OCI-LY3 (cell line): ENCODE results near the gene IDS.

Experiments
- H2AFZ ChIP-seq: fragments of 200-600, 300-600 bp; shearing (Covaris generic); 2 replicates; pipeline ENCODE4 v1.6.0; 2014; ENCODE audit warnings: antibody characterized with exemption, low read depth, low read length
- H3K27ac ChIP-seq: fragments of 200-600, 300-600 bp; sonication (generic); 2 replicates; pipeline ENCODE4 v1.5.1; 2014; ENCODE audit warnings: mild to moderate bottlenecking, low read length, moderate library complexity, mixed read lengths
- H3K27me3 ChIP-seq: fragments of 200-600, 300-600 bp; sonication (generic); 2 replicates; pipeline ENCODE4 v1.6.1; 2014; ENCODE audit warnings: low read depth, low read length, mixed read lengths
- H3K36me3 ChIP-seq: fragments of 200-600, 300-600 bp; sonication (generic); replicated peaks from 2 replicates; pipeline ENCODE3; 2014; ENCODE audit warnings: low read depth, low read length, mixed read lengths
- H3K4me1 ChIP-seq: fragments of 300-600, 200-600 bp; sonication (generic); 2 replicates; pipeline ENCODE4 v1.6.1; 2014; ENCODE audit warnings: low read length, mixed read lengths
- H3K4me2 ChIP-seq: fragments of 200-600, 300-600 bp; sonication (generic); 2 replicates; pipeline ENCODE4 v1.6.1; 2014; ENCODE audit warnings: low read length, mixed read lengths
- H3K4me3 ChIP-seq: fragments of 300-600, 200-600 bp; sonication (generic); 2 replicates; pipeline ENCODE4 v1.5.1; 2014; ENCODE audit warnings: antibody characterized with exemption, mild to moderate bottlenecking, low read length, moderate library complexity
- H3K79me2 ChIP-seq: fragments of 300-600, 200-600 bp; shearing (Covaris generic); 2 replicates; pipeline ENCODE4 v1.6.1; 2014; ENCODE audit warnings: mild to moderate bottlenecking, low read length, mixed read lengths
- H3K9ac ChIP-seq: fragments of 300-600, 200-600 bp; shearing (Covaris generic); 2 replicates; pipeline ENCODE4 v1.6.0; 2014; ENCODE audit warnings: mild to moderate bottlenecking, low read length, moderate library complexity
- H3K9me3 ChIP-seq: fragments of 200-600, 300-600 bp; shearing (Covaris generic); 2 replicates; pipeline ENCODE4 v1.6.1; 2014; ENCODE audit warnings: low read length, mixed read lengths; ENCODE audit not compliant: insufficient read depth
- H4K20me1 ChIP-seq: fragments of 200-600, 300-600 bp; sonication (generic); 2 replicates; pipeline ENCODE4 v1.6.1; 2016; ENCODE audit warnings: low read length, mixed read lengths; ENCODE audit not compliant: insufficient read depth
- CTCF ChIP-seq: fragments of 200-600, 300-600 bp; sonication (generic); IDR thresholded peaks from 2 replicates; pipeline ENCODE4 v1.5.1; 2014; ENCODE audit warnings: antibody characterized with exemption, low read length, low read depth
- EZH2phosphoT487 ChIP-seq: fragments of 200-600 bp; shearing (Covaris generic); IDR thresholded peaks from 2 replicates; pipeline ENCODE4 v1.6.1; 2018; ENCODE audit warnings: antibody characterized with exemption, mixed run types, low read depth

The IDS gene

GRCh38 chrX:149495573-149496071 is 9.5 kb downstream of the IDS start:
- Histone ChIP-seq H4K20me1 (peaks cover 36% of the 10 kb centered on the region), H3K4me2 (no peak overlapping the region), H3K9me3 (no peaks in the 10 kb centered on the region), H3K9ac (no peak overlapping the region), H2AFZ (no peak overlapping the region), H3K27me3 (no peaks in the 10 kb centered on the region), H3K27ac (no peak overlapping the region), H3K79me2 (peaks cover 6% of the 10 kb centered on the region; the same call in 1 of the 2 replicates), H3K4me1 (peaks cover 10% of the 10 kb centered on the region), H3K4me3 (no peak overlapping the region), H3K36me3 (peaks cover 74% of the 10 kb centered on the region)
- no peak for TF ChIP-seq EZH2phosphoT487

- H3K36me3 ChIP-seq: peaks cover 76% of the 10 kb centered on the region
Observed at GRCh38 chrX:149494844-149495565, 10.1 kb downstream of the IDS start.

GRCh38 chrX:149493567-149494562 is 11.2 kb downstream of the IDS start:
- H3K4me1 ChIP-seq: no peaks in the 10 kb centered on the region
- TF ChIP-seq CTCF (no peak), EZH2phosphoT487 (no peak)

More at GRCh38 chrX:149494844-149495565, 10.1 kb downstream of the IDS start:
- no peak overlapping the region for H3K4me3 ChIP-seq
- H3K4me2 ChIP-seq: no peak overlapping the region
- H4K20me1 ChIP-seq: peaks cover 30% of the 10 kb centered on the region
- H3K4me1 ChIP-seq: peaks cover 4% of the 10 kb centered on the region
- H2AFZ ChIP-seq: no peak overlapping the region
- H3K27me3 ChIP-seq: no peaks in the 10 kb centered on the region
- H3K9ac ChIP-seq: no peak overlapping the region
- no peaks in the 10 kb centered on the region for H3K9me3 ChIP-seq
- TF ChIP-seq CTCF (no peak), EZH2phosphoT487 (no peak)
- no peak overlapping the region for H3K27ac ChIP-seq
- peaks cover 4% of the 10 kb centered on the region; the same call in 1 of the 2 replicates for H3K79me2 ChIP-seq

GRCh38 chrX:149491812-149492211 is 13.3 kb downstream of the IDS start:
- Histone ChIP-seq H3K4me3 (no peak overlapping the region), H3K79me2 (no peaks in the 10 kb centered on the region), H3K9me3 (no peaks in the 10 kb centered on the region), H3K4me1 (no peaks in the 10 kb centered on the region), H4K20me1 (peaks cover 21% of the 10 kb centered on the region; the same call in 1 of the 2 replicates), H3K36me3 (peaks cover 65% of the 10 kb centered on the region), H2AFZ (no peak overlapping the region), H3K27ac (no peak overlapping the region), H3K4me2 (no peak overlapping the region), H3K27me3 (no peaks in the 10 kb centered on the region), H3K9ac (no peak overlapping the region)
- TF ChIP-seq EZH2phosphoT487 (no peak), CTCF (no peak)

More at GRCh38 chrX:149493567-149494562, 11.2 kb downstream of the IDS start:
- Histone ChIP-seq H4K20me1 (peaks cover 26% of the 10 kb centered on the region; the same call in 1 of the 2 replicates), H3K4me2 (no peak overlapping the region), H3K27me3 (no peaks in the 10 kb centered on the region), H3K79me2 (no peaks in the 10 kb centered on the region), H3K27ac (no peak overlapping the region), H2AFZ (no peak overlapping the region), H3K9me3 (no peaks in the 10 kb centered on the region), H3K4me3 (no peak overlapping the region), H3K36me3 (peaks cover 79% of the 10 kb centered on the region), H3K9ac (no peak overlapping the region)
